Ishikawa (cell line): ENCODE data around the gene CD5L.

ENCODE experiments used
- CEBPB ChIP-seq: IDR thresholded peaks from 2 replicates; pipeline ENCODE4 v1.6.1; 2012
- CREB1 ChIP-seq: IDR thresholded peaks from 2 replicates; pipeline ENCODE4 v1.6.1; 2012; ENCODE audit warnings: low read depth
- EGR1 ChIP-seq: IDR thresholded peaks from 2 replicates; pipeline ENCODE4 v1.6.1; 2012
- EP300 ChIP-seq: IDR thresholded peaks from 2 replicates; pipeline ENCODE4 v1.6.1; 2012; ENCODE audit warnings: borderline replicate concordance
- FOXM1 ChIP-seq: IDR thresholded peaks from 2 replicates; pipeline ENCODE4 v1.6.1; 2012; ENCODE audit warnings: low read depth, borderline replicate concordance
- MAX ChIP-seq: IDR thresholded peaks from 2 replicates; pipeline ENCODE4 v1.6.1; 2012
- NFIC ChIP-seq: IDR thresholded peaks from 2 replicates; pipeline ENCODE4 v1.6.1; 2012
- RAD21 ChIP-seq: IDR thresholded peaks from 2 replicates; pipeline ENCODE4 v1.6.1; 2012; ENCODE audit warnings: low read depth
- REST ChIP-seq: IDR thresholded peaks from 2 replicates; pipeline ENCODE4 v1.6.1; 2012; ENCODE audit warnings: low read depth, mild to moderate bottlenecking
- TAF1 ChIP-seq: IDR thresholded peaks from 2 replicates; pipeline ENCODE4 v1.6.1; 2012; ENCODE audit warnings: low read depth, mild to moderate bottlenecking
- TCF12 ChIP-seq: IDR thresholded peaks from 2 replicates; pipeline ENCODE4 v1.6.1; 2012; ENCODE audit warnings: low read depth
- TEAD4 ChIP-seq: IDR thresholded peaks from 2 replicates; pipeline ENCODE4 v1.6.1; 2012
- USF1 ChIP-seq: IDR thresholded peaks from 2 replicates; pipeline ENCODE4 v1.6.1; 2012
- YY1 ChIP-seq: IDR thresholded peaks from 2 replicates; pipeline ENCODE4 v1.6.1; 2012; ENCODE audit warnings: low read depth
- ZBTB7A ChIP-seq: IDR thresholded peaks from 2 replicates; pipeline ENCODE4 v1.6.1; 2012; ENCODE audit warnings: low read depth

Gene CD5L

GRCh38 chr1:157829210-157829609, 12.4 kb downstream of the CD5L start:
- TF ChIP-seq ZBTB7A (no peak), MAX (no peak), TCF12 (no peak), YY1 (no peak), EGR1 (no peak), USF1 (no peak), TAF1 (no peak), CREB1 (no peak), EP300 (no peak), FOXM1 (no peak), NFIC (no peak), CEBPB (no peak), RAD21 (no peak)

GRCh38 chr1:157820299-157820698, 21.3 kb downstream of the CD5L start:
- no peak for TF ChIP-seq EGR1

- TF ChIP-seq EGR1 = no peak
- TF ChIP-seq USF1 = no peak
- TF ChIP-seq EP300 = no peak
- TF ChIP-seq NFIC = no peak
- TF ChIP-seq MAX = no peak
- no peak for TF ChIP-seq ZBTB7A
- TF ChIP-seq TAF1 = no peak
- no peak for TF ChIP-seq CREB1
These were observed 21.7 kb downstream of the CD5L start, which contains the start of gene FCRL1 for GRCh38 chr1:157819896-157820295. Gene FCRL1, minus strand, starts transcription at chr1:157820120. Its CDS starts 83 bp downstream, at chr1:157820037.

GRCh38 chr1:157819215-157819614, 22.4 kb downstream of the CD5L start:
- TF ChIP-seq USF1 (no peak), RAD21 (no peak), CREB1 (no peak)

DNA sequence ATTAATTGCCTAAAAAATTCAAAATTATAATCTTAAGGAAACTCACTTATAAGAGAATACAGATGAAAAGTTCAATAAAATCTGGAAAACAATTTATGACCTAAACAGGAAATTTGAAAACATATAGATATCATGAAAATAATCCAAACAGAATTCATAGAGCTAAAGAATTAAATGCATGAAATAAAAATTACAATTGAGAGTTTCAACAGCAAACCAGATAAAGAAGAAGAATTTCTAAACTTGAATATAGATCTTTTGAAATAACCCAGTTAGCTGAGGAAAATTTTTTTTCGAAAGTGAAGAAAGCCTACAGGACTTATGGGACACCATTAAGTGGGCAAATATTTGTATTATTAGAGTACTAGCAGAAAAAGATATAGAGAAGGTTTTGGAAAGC, 28.3 kb downstream of the CD5L start:
- no peak for TF ChIP-seq NFIC
- no peak for TF ChIP-seq TAF1

DNA sequence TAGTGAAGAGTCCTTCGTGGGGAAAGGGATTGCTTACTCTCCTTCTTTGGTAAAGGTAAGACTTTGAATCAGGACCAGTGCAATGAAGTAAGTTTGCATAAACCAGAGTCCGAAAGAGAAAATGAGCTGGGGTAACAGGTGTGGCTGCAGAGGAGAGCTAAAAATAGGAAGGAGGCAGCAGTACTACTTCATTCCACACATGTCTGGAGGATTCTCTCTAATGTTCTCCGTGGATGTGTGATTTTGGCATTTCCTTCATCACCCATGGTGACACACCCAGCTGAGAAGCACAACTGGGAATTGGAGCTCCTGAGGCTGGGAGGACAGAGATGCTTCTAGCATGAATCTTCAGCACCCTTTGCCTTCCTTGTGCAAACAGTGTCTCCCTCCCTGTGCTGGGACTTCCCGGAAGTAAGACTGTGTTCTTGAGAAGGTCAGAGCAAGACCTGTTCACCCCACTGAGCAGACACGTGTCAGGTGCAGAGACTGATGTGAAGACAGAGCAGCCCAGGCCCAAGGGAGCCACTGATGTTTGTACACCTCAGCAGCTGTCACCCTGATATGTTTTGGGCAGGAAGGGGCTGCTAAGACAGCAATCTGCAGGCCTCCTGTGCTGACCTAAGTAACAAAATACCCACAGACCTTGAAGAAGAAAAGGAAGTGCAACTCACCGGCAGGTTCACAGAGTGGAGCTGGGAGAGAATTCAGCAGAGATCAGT, 35.0 kb downstream of the CD5L start:
- no peak for TF ChIP-seq EGR1
- TF ChIP-seq TAF1 = no peak
- TF ChIP-seq EP300 = no peak
- no peak for TF ChIP-seq FOXM1
- no peak for TF ChIP-seq RAD21
- no peak for TF ChIP-seq USF1
- TF ChIP-seq TCF12 = no peak
- TF ChIP-seq CREB1 = no peak
- no peak for TF ChIP-seq TEAD4
- TF ChIP-seq ZBTB7A = no peak
- no peak for TF ChIP-seq NFIC
- TF ChIP-seq MAX = no peak
- no peak for TF ChIP-seq CEBPB
- TF ChIP-seq YY1 = no peak
- TF ChIP-seq REST = no peak

- TF ChIP-seq CEBPB = no peak
- no peak for TF ChIP-seq USF1
- TF ChIP-seq ZBTB7A = no peak
- TF ChIP-seq FOXM1 = no peak
- no peak for TF ChIP-seq TAF1
- TF ChIP-seq NFIC = no peak
- TF ChIP-seq RAD21 = no peak
- no peak for TF ChIP-seq TEAD4
- TF ChIP-seq MAX = no peak
- TF ChIP-seq EP300 = no peak
These were observed 37.8 kb downstream of the CD5L start for GRCh38 chr1:157803851-157804250.
